RWPE1 (cell line): Measurements from ENCODE around the gene AGO1.
"Not testable (repeated sequence)": the region's sequence is repeated elsewhere in the genome, so short reads cannot be mapped to it uniquely, and the experiment has no call there.

Experiments
- CTCF ChIA-PET: fragments of 350-600 bp; sonication (Branson Sonifier 250); formaldehyde crosslinking; extraction: SDS; loops from one replicate; lab custom pipeline; 2021; lab: Yijun Ruan, JAX
- POLR2A ChIA-PET: fragments of 400-600 bp; formaldehyde crosslinking; extraction: SDS; loops from one replicate; lab custom pipeline; 2020; ENCODE audit warnings: antibody characterized with exemption; ENCODE audit not compliant: low non-redundant PET; lab: Yijun Ruan, JAX
- DNase-seq: peaks from one replicate; pipeline ENCODE4 v3.0.0; 2012; ENCODE audit warnings: low spot score
- H3K27ac ChIP-seq: fragments of 450-650 bp; 2 replicates; pipeline ENCODE4 v1.5.1; 2017
- CTCF ChIP-seq: fragments of 450-650 bp; conservative IDR thresholded peaks from 2 replicates; pipeline ENCODE4 v1.5.1; 2017; ENCODE audit warnings: low read depth, mild to moderate bottlenecking

Gene AGO1

GRCh38 chr1:35971601-35972000 lies 88.6 kb downstream of the AGO1 start:
- ChIA-PET POLR2A (interaction anchor here (0.6 kb wide), 1 partner anchor 10 kb away, joined by 3 read pairs; no protein-coding TSS in a partner anchor), CTCF (no interaction called here)

GRCh38 chr1:35972631-35973030 lies 89.6 kb downstream of the AGO1 start:
- POLR2A ChIA-PET, CTCF ChIA-PET, DNase-seq, H3K27ac ChIP-seq: not testable (repeated sequence)

More at GRCh38 chr1:35971601-35972000, 88.6 kb downstream of the AGO1 start:
- no peak for TF ChIP-seq CTCF
- DNase-seq, result no peak
- no peak overlapping the region for H3K27ac ChIP-seq

- no peak overlapping the region for H3K27ac ChIP-seq
- ChIA-PET POLR2A (no interaction called here), CTCF (interaction anchor here (0.7 kb wide), 1 partner anchor 143 kb away, joined by 4 read pairs; no protein-coding TSS in a partner anchor)
- TF ChIP-seq CTCF, result no peak
- DNase-seq, result no peak
Measured at GRCh38 chr1:35980090-35980489, 97.1 kb downstream of the AGO1 start.
